GM12874 (cell line): ENCODE measurements around the gene NOC3L.

Source experiments
- TF ChIP-seq, protein P1 (sequence below): IDR thresholded peaks from 2 replicates; pipeline ENCODE4 v1.5.1; 2011; ENCODE audit warnings: low read depth, mild to moderate bottlenecking, control low read depth, low read length, moderate library complexity; ENCODE audit not compliant: insufficient read depth

The NOC3L gene

DNA sequence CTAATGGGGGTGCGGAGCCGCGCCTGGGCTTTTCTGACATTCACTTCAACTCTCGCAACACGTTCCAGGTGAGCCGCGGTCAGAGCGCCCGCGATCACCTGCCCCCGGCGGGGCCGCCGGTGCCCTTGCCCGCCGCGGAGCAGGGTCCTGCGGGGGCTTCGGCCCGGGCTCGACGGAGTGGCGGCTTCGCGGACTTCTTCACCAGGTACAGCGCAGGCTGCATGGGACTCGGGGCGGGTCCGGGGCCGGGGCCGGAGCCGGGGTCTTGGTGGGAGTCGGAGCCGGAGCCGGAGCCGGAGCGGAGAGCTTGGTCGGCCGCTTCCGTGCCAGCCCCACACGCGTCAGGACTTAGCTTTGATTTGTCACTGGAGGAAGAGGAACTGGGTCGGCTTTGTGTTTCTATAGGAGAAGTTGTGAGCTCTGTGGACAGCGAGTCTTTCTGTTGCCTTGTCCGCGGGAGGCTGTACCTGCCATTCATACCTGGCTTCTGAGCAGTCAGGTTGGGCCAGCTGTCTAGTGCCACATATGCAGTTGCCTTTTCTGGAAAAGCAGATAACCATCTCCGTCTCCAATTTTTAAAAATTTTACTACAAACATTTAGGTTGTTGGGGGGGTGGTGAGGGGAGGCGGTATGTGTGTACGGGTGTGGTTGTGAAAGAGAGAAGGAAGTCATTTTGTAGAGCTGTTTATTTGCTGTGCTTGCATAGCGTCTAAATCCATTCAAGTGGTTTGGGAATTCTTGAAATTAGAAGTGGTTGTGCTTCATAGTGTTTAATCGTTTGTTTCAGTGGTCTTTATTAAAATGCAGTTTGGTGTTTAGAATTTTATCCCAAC is 40.9 kb upstream of the NOC3L start:
- TF ChIP-seq, protein P1, sequence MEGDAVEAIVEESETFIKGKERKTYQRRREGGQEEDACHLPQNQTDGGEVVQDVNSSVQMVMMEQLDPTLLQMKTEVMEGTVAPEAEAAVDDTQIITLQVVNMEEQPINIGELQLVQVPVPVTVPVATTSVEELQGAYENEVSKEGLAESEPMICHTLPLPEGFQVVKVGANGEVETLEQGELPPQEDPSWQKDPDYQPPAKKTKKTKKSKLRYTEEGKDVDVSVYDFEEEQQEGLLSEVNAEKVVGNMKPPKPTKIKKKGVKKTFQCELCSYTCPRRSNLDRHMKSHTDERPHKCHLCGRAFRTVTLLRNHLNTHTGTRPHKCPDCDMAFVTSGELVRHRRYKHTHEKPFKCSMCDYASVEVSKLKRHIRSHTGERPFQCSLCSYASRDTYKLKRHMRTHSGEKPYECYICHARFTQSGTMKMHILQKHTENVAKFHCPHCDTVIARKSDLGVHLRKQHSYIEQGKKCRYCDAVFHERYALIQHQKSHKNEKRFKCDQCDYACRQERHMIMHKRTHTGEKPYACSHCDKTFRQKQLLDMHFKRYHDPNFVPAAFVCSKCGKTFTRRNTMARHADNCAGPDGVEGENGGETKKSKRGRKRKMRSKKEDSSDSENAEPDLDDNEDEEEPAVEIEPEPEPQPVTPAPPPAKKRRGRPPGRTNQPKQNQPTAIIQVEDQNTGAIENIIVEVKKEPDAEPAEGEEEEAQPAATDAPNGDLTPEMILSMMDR: no peak

DNA sequence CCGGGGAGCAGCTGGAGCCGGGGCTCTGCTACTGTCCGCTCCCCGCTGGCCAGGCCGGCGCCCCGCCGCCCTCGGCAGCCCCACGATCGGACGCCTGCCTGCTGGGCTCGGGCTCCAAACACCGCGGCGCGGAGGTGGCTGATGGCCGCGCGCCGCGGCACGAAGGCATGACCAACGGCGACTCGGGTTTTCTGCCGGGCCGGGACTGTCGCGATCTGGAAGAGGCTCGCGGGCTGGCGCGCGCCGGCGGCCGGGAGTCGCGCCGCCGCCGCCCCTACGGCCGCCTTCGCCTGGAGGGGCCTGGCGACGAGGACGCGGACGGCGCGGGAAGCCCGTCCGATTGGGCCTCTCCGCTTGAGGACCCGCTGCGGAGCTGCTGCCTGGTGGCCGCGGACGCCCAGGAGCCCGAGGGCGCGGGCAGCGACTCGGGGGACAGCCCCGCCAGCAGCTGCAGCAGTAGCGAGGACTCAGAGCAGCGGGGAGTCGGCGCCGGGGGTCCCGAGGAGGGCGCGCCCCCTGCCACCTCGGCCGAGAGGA is 40.2 kb upstream of the NOC3L start:
- TF ChIP-seq, protein P1: no peak

DNA sequence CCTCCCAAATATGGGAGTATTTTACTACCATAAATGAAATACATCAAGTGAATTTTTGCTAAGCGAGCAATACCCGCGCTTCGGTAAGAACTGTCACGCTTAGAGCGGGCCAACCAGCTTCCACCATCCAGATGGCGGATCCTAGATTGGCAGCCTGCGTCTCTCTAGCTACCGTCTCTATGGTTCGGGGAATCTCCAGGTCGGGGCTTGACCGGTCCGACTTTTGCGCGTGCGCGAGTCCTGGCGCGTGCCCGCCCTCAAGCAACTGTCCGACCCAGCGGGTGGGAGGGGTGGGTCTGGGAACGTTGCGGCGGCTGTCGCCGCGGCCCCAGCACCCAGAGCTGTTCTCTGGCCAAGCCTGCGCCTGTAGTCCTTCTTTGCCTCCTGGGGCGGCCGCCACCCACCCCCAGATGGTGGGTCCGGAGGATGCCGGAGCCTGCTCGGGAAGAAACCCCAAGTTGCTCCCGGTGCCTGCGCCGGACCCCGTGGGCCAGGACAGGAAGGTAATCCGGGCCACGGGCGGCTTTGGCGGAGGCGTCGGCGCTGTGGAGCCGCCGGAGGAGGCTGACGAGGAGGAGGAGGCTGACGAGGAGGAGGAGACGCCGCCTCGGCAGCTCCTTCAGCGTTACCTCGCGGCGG is 39.6 kb upstream of the NOC3L start, which contains the start of gene TBC1D12:
TSS of gene TBC1D12 (plus strand) at position 338 of the 639 bp plus-strand sequence. CDS start at position 411, 73 bp downstream.
- TF ChIP-seq, protein P1: no peak

DNA sequence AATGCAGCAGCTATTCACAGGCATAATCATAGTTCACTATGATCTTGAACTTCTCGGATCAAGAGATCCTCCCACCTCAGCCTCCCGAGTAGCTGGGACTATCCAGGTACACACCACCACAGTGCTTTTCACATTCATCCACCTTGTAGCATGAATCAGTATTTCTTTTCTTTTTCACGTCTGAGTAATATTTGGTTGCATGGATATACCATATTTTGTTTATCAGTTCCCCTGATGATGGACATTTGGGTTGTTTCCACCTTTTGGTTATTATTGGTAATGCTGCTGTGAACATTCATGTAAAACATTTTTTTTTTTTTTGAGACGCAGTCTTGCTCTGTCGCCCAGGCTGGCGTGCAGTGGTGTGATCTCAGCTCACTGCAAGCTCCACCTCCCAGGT is 36.0 kb upstream of the NOC3L start:
- TF ChIP-seq, protein P1: no peak

DNA sequence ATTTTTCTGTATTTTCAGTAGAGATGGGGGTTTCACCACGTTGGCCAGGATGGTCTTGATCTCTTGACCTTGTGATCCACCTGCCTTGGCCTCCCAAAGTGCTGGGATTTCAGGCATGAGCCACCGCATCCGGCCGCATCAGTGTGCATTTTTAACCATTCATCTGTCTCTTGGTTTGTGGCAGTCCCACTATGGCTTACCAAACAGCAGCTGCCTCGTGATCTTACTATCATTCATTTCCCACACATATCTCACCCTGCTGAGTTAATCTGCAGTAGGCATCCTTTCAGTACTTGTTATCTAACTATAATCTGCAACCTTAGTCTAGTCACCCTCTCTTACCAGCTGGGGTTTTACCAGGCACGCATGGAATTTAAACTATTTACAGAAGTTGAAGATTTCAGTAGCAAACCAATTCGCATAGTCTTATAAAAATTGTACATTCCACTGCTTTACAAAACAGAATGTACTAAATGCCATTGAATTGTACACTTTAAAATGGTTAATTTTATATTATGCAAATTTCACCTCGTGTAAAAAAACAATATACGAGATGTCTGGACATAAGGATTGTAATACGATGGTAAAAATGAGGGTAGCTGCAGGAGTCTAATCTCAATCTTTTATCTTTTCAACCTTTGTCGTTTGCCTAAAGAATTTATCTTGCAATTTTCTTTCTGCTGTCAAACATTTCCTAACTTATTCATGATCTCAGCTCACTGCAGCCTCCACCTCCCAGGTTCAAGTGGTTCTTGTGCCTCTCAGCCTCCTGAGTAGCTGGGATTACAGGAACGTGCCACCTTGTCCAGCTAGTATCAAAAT is 35.0 kb upstream of the NOC3L start:
- TF ChIP-seq, protein P1: no peak

DNA sequence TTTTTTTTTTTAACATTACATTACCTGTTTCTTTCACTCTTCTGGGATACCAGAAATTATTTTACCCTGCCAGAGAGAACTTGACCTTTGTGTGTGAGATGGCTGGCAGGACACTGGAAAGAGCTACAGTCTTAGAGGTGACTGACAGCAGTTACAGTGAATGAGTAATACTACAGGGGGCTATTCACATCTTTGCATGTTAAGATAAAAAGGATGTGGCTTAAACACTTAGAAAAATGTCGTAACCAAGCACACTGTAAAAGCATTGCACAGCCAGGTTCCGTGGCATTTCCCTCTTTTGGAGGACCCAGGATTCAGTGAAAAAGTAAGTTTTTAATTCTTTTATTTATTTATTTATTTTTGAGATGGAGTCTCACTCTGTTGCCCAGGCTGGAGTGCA is 20.8 kb upstream of the NOC3L start:
- TF ChIP-seq, protein P1: no peak

DNA sequence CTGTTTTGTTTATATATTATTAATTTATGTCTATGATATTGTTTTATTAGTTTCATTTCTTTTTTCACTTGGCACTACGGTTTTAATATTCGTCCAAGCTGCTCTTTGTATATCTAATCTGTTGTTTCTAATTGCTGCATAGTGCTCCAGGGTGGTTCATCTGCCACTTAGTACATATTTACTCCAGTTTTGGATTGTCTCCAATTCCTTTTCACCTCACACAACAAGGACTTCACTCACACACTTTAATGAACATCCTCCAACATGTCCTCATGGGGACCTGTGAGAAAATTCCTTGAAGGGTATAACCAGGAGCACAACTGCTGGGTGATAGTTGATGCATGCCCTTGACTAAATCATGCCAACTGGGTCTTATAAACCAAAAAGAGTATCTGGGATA is 14.1 kb upstream of the NOC3L start:
- TF ChIP-seq, protein P1: no peak
